Measurements from ENCODE around the gene RNF38.

The RNF38 gene

GRCh38 chr9:36289836-36290435, 110.1 kb downstream of the RNF38 start:
- DNase-seq = no peak

GRCh38 chr9:36288070-36288469, 112.0 kb downstream of the RNF38 start:
- no peak for DNase-seq

Data from NCI-H345 (cell line).